HG03558 (cell line): ENCODE results near the gene YOD1.

Experiments used
- ATAC-seq: cut with Tn5 transposase; IDR thresholded peaks from one replicate; pipeline ENCODE4 v1.9.1; 2021; ENCODE audit warnings: moderate number of reproducible peaks; ENCODE audit not compliant: unreplicated experiment; ENCODE audit errors: extremely low read depth

Gene YOD1

GRCh38 chr1:207073906-207074820 lies 23.2 kb upstream of the YOD1 start:
- ATAC-seq, result no peak

- no peak for ATAC-seq
Measured at GRCh38 chr1:207072233-207072632, 21.2 kb upstream of the YOD1 start.

GRCh38 chr1:207071426-207071825 lies 20.4 kb upstream of the YOD1 start:
- no peak for ATAC-seq

- no peak for ATAC-seq
Measured at GRCh38 chr1:207070811-207071210, 19.8 kb upstream of the YOD1 start.

GRCh38 chr1:207069858-207070506 lies 19.0 kb upstream of the YOD1 start:
- no peak for ATAC-seq

- ATAC-seq, result no peak
Measured at GRCh38 chr1:207069061-207069460, 18.1 kb upstream of the YOD1 start.

GRCh38 chr1:207067665-207068064 lies 16.7 kb upstream of the YOD1 start:
- ATAC-seq, result no peak

GRCh38 chr1:207067185-207067584 lies 16.2 kb upstream of the YOD1 start:
- ATAC-seq, result no peak

- no peak for ATAC-seq
Measured at GRCh38 chr1:207064561-207064960, 13.6 kb upstream of the YOD1 start.

GRCh38 chr1:207063014-207063413 lies 12.0 kb upstream of the YOD1 start:
- ATAC-seq, result no peak

GRCh38 chr1:207062058-207062457 lies 11.1 kb upstream of the YOD1 start:
- no peak for ATAC-seq

- ATAC-seq, result no peak
Measured at GRCh38 chr1:207060596-207060995, 9.6 kb upstream of the YOD1 start.

GRCh38 chr1:207059881-207060280 lies 8.9 kb upstream of the YOD1 start:
- no peak for ATAC-seq

GRCh38 chr1:207058878-207059867 lies 8.2 kb upstream of the YOD1 start:
- no peak for ATAC-seq

- no peak for ATAC-seq
Measured at GRCh38 chr1:207058252-207058651, 7.2 kb upstream of the YOD1 start.

GRCh38 chr1:207056673-207057072 lies 5.7 kb upstream of the YOD1 start:
- ATAC-seq, result no peak

GRCh38 chr1:207055386-207056001 lies 4.5 kb upstream of the YOD1 start:
- ATAC-seq, result no peak

GRCh38 chr1:207054491-207054890 lies 3.5 kb upstream of the YOD1 start:
- no peak for ATAC-seq

- ATAC-seq, result peak; percentile 37
Measured at GRCh38 chr1:207052911-207053769, 2.1 kb upstream of the YOD1 start, which contains the start of gene PFKFB2. PFKFB2 (plus strand) TSS chr1:207053275; CDS start chr1:207054718, 1,443 bp downstream.
